ENCODE results near the gene DUSP7.

The DUSP7 gene

GRCh38 chr3:52059781-52060180 lies 3.4 kb upstream of the DUSP7 start:
- TF ChIP-seq CTCF (conservative IDR thresholded peaks at IDR 0.05; ENCODE audit: low read depth, low read length) = no peak

GRCh38 chr3:52057812-52058495 lies 1.6 kb upstream of the DUSP7 start:
- TF ChIP-seq CTCF (conservative IDR thresholded peaks at IDR 0.05; ENCODE audit: low read depth, low read length) = no peak
- DNase-seq (ENCODE audit: low read depth) = no peak
- H3K4me3 ChIP-seq (ENCODE audit: low read depth, low read length) = peak overlapping the region; percentile 64

More at GRCh38 chr3:52059781-52060180, 3.4 kb upstream of the DUSP7 start:
- no peak for DNase-seq (ENCODE audit: low read depth)
- H3K4me3 ChIP-seq (ENCODE audit: low read depth, low read length) = no peak overlapping the region

GRCh38 chr3:52056968-52057811 lies 819 bp upstream of the DUSP7 start:
- no peak for TF ChIP-seq CTCF (conservative IDR thresholded peaks at IDR 0.05; ENCODE audit: low read depth, low read length)
- peak; percentile 99 for DNase-seq (ENCODE audit: low read depth)
- peak overlapping the region; percentile 81 for H3K4me3 ChIP-seq (ENCODE audit: low read depth, low read length)

- peak; percentile 18 for TF ChIP-seq CTCF (conservative IDR thresholded peaks at IDR 0.05; ENCODE audit: low read depth, low read length)
- DNase-seq (ENCODE audit: low read depth) = peak; percentile 57
- H3K4me3 ChIP-seq (ENCODE audit: low read depth, low read length) = peak overlapping the region; percentile 81
Measured at GRCh38 chr3:52055537-52056351, 627 bp downstream of the DUSP7 start.

GRCh38 chr3:52054661-52055511 lies 1.5 kb downstream of the DUSP7 start:
- no peak for DNase-seq (ENCODE audit: low read depth)
- peak overlapping the region; percentile 81 for H3K4me3 ChIP-seq (ENCODE audit: low read depth, low read length)
- TF ChIP-seq CTCF (conservative IDR thresholded peaks at IDR 0.05; ENCODE audit: low read depth, low read length) = peak; percentile 51
